HFFc6 (cell line): ENCODE results near the gene RAB11B. TPM values are rescaled to one million over a fixed set of nuclear protein-coding genes. Genes with fewer than 3 reads are reported as not detected.
A peak's percentile ranks its signal among the peaks of the same experiment; 100 is the strongest.
"Not testable (repeated sequence)": the region's sequence is repeated elsewhere in the genome, so short reads cannot be mapped to it uniquely, and the experiment has no call there.

Experiments used
- DNase-seq: peaks from one replicate; pipeline ENCODE4 v3.0.0-alpha.2; 2018
- H3K27ac Mint-ChIP-seq: 2 replicates; pipeline ENCODE4 v1.8.0; 2020; ENCODE audit warnings: mild to moderate bottlenecking, mixed read lengths
- H3K27me3 Mint-ChIP-seq: 2 replicates; pipeline ENCODE4 v1.8.0; 2021; ENCODE audit warnings: mild to moderate bottlenecking, moderate library complexity, mixed read lengths; ENCODE audit not compliant: insufficient read depth
- H3K36me3 Mint-ChIP-seq: 2 replicates; pipeline ENCODE4 v1.8.0; 2021; ENCODE audit warnings: low read depth, mixed read lengths
- H3K4me1 Mint-ChIP-seq: 2 replicates; pipeline ENCODE4 v1.8.0; 2020; ENCODE audit warnings: low read depth, mixed read lengths
- H3K4me3 Mint-ChIP-seq: 2 replicates; pipeline ENCODE4 v1.8.0; 2020; ENCODE audit warnings: mild to moderate bottlenecking, moderate library complexity, mixed read lengths
- H3K9me3 Mint-ChIP-seq: 2 replicates; pipeline ENCODE4 v1.8.0; 2020; ENCODE audit warnings: mild to moderate bottlenecking, mixed read lengths
- CTCF ChIP-seq: fragments of 200-600 bp; sonication (generic); IDR thresholded peaks from 2 replicates; pipeline ENCODE4 v1.5.0; 2021; ENCODE audit warnings: antibody characterized with exemption, mild to moderate bottlenecking
- total RNA-seq, 6 experiments: library from RNA; stranded (reverse); fragmentation: NEBNext Ultra II Directional; extraction: Animal tissue kit (Norgen Biotek cat#: 25700); gene quantifications; 2 replicates in 1 of 6; 3 replicates in 5 of 6; pipeline ENCODE4 v1.2.3, GENCODE V29; 2021

The RAB11B gene
- total RNA-seq, 6 experiments from 2014 or later = 82.5 to 107 (median 92.4) TPM

GRCh38 chr19:8438236-8438635 lies 48.1 kb downstream of the RAB11B start:
- Mint-ChIP-seq H3K4me3 (no peak overlapping the region), H3K27ac (no peak overlapping the region), H3K27me3 (no peaks in the 10 kb centered on the region; the same call in 1 of the 2 replicates), H3K4me1 (peaks cover 6% of the 10 kb centered on the region; the same call in 1 of the 2 replicates), H3K9me3 (no peaks in the 10 kb centered on the region), H3K36me3 (no peaks in the 10 kb centered on the region)
- DNase-seq = no peak
- no peak for TF ChIP-seq CTCF

- peaks cover 26% of the 10 kb centered on the region for H3K4me1 Mint-ChIP-seq
- H3K27ac Mint-ChIP-seq = no peak overlapping the region
- no peak overlapping the region for H3K4me3 Mint-ChIP-seq
- no peaks in the 10 kb centered on the region; the same call in 1 of the 2 replicates for H3K27me3 Mint-ChIP-seq
- H3K36me3 Mint-ChIP-seq = peaks cover 16% of the 10 kb centered on the region
- DNase-seq = no peak
- no peaks in the 10 kb centered on the region for H3K9me3 Mint-ChIP-seq
- TF ChIP-seq CTCF = no peak
Observed at GRCh38 chr19:8441725-8442544, 51.8 kb downstream of the RAB11B start.

GRCh38 chr19:8444140-8444676 lies 54.0 kb downstream of the RAB11B start:
- not testable (repeated sequence) for DNase-seq, H3K9me3 Mint-ChIP-seq, H3K27me3 Mint-ChIP-seq
- Mint-ChIP-seq H3K36me3 (peaks cover 21% of the 10 kb centered on the region), H3K27ac (peak overlapping the region; percentile 91), H3K4me3 (peak overlapping the region; percentile 96), H3K4me1 (peaks cover 38% of the 10 kb centered on the region)

- peaks cover 21% of the 10 kb centered on the region for H3K36me3 Mint-ChIP-seq
- TF ChIP-seq CTCF = no peak
- H3K9me3 Mint-ChIP-seq = no peaks in the 10 kb centered on the region
- H3K4me1 Mint-ChIP-seq = peaks cover 41% of the 10 kb centered on the region
- peak within 1 kb of the TSS; percentile 91 for H3K27ac Mint-ChIP-seq
- H3K4me3 Mint-ChIP-seq = peak within 1 kb of the TSS; percentile 96
- DNase-seq = peak; percentile 98
- H3K27me3 Mint-ChIP-seq = no peaks in the 10 kb centered on the region; the same call in 1 of the 2 replicates
Observed at GRCh38 chr19:8444677-8445487, 54.7 kb downstream of the RAB11B start, which contains the start of gene HNRNPM. Gene HNRNPM, plus strand, starts transcription at chr19:8444975. Its CDS starts 24 bp downstream, at chr19:8444999.

GRCh38 chr19:8445488-8446001 lies 55.4 kb downstream of the RAB11B start:
- peaks cover 44% of the 10 kb centered on the region for H3K4me1 Mint-ChIP-seq
- no peaks in the 10 kb centered on the region for H3K9me3 Mint-ChIP-seq
- H3K27ac Mint-ChIP-seq = peak overlapping the region; percentile 74
- no peak for TF ChIP-seq CTCF
- peak overlapping the region; percentile 96 for H3K4me3 Mint-ChIP-seq
- no peak for DNase-seq
- H3K27me3 Mint-ChIP-seq = no peaks in the 10 kb centered on the region; the same call in 1 of the 2 replicates
- peaks cover 21% of the 10 kb centered on the region for H3K36me3 Mint-ChIP-seq
